CD4-positive, alpha-beta T cell treated with Interleukin-10 for 1 hour (primary cell): ENCODE measurements around the gene PRAME.

Source experiments
- DNase-seq: peaks from one replicate; pipeline ENCODE4 v3.0.0-alpha.2; 2020

Gene PRAME

GRCh38 chr22:22579869-22580604 lies 21.0 kb upstream of the PRAME start:
- DNase-seq: no peak

- no peak for DNase-seq
Measured at GRCh38 chr22:22578702-22579424, 19.8 kb upstream of the PRAME start.

GRCh38 chr22:22576989-22577427 lies 17.9 kb upstream of the PRAME start:
- DNase-seq: no peak

GRCh38 chr22:22576244-22576988 lies 17.4 kb upstream of the PRAME start:
- peak; percentile 11 for DNase-seq

GRCh38 chr22:22574361-22574760 lies 15.3 kb upstream of the PRAME start:
- no peak for DNase-seq

GRCh38 chr22:22573047-22573889 lies 14.2 kb upstream of the PRAME start:
- DNase-seq: no peak

- no peak for DNase-seq
Measured at GRCh38 chr22:22571862-22572261, 12.8 kb upstream of the PRAME start.

- DNase-seq: no peak
Measured at GRCh38 chr22:22571429-22571828, 12.4 kb upstream of the PRAME start.

- no peak for DNase-seq
Measured at GRCh38 chr22:22569218-22569617, 10.2 kb upstream of the PRAME start.

GRCh38 chr22:22565981-22566380 lies 6.9 kb upstream of the PRAME start:
- no peak for DNase-seq

- no peak for DNase-seq
Measured at GRCh38 chr22:22558071-22558971, 744 bp downstream of the PRAME start.

- DNase-seq: no peak
Measured at GRCh38 chr22:22556995-22557925, 1.8 kb downstream of the PRAME start.

GRCh38 chr22:22556578-22556977 lies 2.5 kb downstream of the PRAME start:
- no peak for DNase-seq

- DNase-seq: no peak
Measured at GRCh38 chr22:22555596-22555995, 3.5 kb downstream of the PRAME start.

- no peak for DNase-seq
Measured at GRCh38 chr22:22554587-22555284, 4.3 kb downstream of the PRAME start.

GRCh38 chr22:22553735-22554586 lies 5.1 kb downstream of the PRAME start:
- DNase-seq: no peak

GRCh38 chr22:22553141-22553540 lies 5.9 kb downstream of the PRAME start:
- no peak for DNase-seq

GRCh38 chr22:22552630-22553029 lies 6.4 kb downstream of the PRAME start:
- no peak for DNase-seq
